PC-3 (cell line): ENCODE measurements around the gene NT5DC3.

ENCODE experiments used
- CTCF ChIP-seq: fragments of 300-600 bp; sonication (generic); conservative IDR thresholded peaks from 2 replicates; pipeline ENCODE4 v1.5.1; 2017; ENCODE audit warnings: antibody characterized with exemption, low read depth, mild to moderate bottlenecking, low read length
- EZH2 ChIP-seq: fragments of 300-600 bp; sonication (generic); IDR thresholded peaks from one replicate; pipeline ENCODE4 v1.6.1; 2017; ENCODE audit warnings: antibody characterized with exemption, mild to moderate bottlenecking, low read length; ENCODE audit not compliant: unreplicated experiment
- EZH2phosphoT487 ChIP-seq: fragments of 300-600 bp; sonication (generic); IDR thresholded peaks from 2 replicates; pipeline ENCODE4 v1.6.1; 2018; ENCODE audit warnings: mild to moderate bottlenecking, antibody characterized with exemption, low read length, borderline replicate concordance

GRCh38 chr12:103803847-103804246, 37.2 kb downstream of the NT5DC3 start:
- TF ChIP-seq CTCF (no peak), EZH2 (no peak), EZH2phosphoT487 (no peak)
